GM18519 (cell line): ENCODE measurements around the gene GNB1.
"Not testable (repeated sequence)": the region's sequence is repeated elsewhere in the genome, so short reads cannot be mapped to it uniquely, and the experiment has no call there.

Experiments used
- ATAC-seq: cut with Tn5 transposase; IDR thresholded peaks from one replicate; pipeline ENCODE4 v1.9.1; 2021; ENCODE audit warnings: mild to moderate bottlenecking, moderate library complexity; ENCODE audit not compliant: unreplicated experiment, low FRiP score

The GNB1 gene

GRCh38 chr1:1861761-1862310 lies 29.1 kb downstream of the GNB1 start:
- not testable (repeated sequence) for ATAC-seq

DNA sequence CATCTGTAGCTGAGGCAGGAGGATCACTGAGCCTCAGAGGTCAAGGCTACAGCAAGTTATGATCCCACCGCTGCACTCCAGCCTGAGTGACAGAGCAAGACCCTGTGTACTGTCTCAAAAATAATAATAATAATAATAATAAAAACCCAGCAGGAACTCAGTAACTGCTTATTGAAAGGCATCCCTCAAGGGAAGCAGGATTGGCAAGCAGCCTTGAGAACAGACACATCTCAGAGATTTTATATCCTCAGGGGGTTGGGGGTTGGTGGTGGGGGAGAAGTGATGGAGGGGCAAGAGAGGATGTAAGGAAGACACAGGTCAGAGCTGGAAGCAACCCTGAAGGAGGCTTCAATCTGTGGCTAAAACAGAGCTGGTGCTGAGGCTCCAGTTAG lies 29.6 kb downstream of the GNB1 start:
- ATAC-seq, result no peak

GRCh38 chr1:1859970-1860697 lies 30.8 kb downstream of the GNB1 start:
- not testable (repeated sequence) for ATAC-seq

DNA sequence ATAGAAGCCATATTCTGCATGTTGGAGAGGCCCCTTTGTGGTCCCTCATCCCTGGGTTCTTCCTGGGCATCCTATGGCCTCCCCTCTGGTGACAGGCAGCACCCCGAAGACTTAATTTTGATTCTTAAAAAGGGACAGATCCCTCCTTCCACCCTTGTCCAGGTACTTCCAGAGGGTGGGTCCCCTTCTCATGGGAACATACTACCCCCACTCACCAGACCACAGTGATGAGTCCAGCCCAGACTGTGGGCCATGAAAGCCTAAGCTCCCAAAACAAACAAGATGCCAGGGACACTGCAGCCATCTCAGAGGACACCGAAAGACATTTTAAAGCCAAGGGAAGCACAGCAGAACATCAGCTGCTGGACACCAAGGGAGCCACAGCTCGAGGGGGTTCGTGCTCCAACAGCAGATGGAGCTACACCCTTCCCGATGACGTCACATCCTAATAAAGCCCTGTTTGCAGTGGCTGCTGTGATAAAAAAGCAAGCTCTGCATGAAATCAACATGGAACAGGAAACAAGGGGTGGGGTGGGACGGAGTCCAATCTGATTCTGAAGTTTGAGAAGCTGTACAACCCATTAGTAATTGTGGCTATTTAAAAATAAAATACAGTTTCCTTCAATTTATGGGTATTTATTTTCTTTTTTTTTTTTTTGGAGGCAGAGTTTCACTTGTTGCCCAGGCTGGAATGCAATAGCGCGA lies 32.4 kb downstream of the GNB1 start:
- no peak for ATAC-seq

DNA sequence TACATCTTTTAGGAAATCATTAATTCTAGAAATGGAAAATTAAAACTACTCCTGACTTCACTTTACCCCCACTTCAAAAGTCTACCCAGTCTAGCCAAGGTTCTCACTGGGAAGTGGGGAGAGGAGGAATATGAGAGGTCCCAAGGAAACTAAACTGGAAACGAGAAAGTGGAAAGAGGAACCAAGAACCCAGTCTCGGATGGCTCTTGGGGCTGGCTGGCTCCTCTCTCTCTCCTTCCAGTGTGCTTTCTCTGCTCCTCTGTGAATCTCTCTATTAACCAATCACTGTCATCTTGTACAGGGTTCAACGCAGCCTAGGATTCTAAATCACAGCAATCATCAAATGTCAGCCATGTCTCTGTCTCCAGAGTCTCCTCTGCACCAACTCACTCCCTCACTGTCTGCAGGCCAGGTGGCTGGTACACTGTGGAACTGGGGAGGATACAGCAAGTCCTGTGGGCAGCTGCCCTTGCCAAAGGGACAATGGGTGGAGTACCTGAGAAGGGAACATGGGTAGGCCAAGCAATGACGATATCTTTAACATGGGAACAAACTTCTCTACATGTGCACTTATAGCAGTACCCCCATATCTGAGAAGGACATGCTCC lies 33.7 kb downstream of the GNB1 start:
- no peak for ATAC-seq

GRCh38 chr1:1856161-1856560 lies 34.7 kb downstream of the GNB1 start:
- ATAC-seq, result not testable (repeated sequence)

- ATAC-seq, result no peak
Observed at GRCh38 chr1:1853593-1854257, 37.2 kb downstream of the GNB1 start.

DNA sequence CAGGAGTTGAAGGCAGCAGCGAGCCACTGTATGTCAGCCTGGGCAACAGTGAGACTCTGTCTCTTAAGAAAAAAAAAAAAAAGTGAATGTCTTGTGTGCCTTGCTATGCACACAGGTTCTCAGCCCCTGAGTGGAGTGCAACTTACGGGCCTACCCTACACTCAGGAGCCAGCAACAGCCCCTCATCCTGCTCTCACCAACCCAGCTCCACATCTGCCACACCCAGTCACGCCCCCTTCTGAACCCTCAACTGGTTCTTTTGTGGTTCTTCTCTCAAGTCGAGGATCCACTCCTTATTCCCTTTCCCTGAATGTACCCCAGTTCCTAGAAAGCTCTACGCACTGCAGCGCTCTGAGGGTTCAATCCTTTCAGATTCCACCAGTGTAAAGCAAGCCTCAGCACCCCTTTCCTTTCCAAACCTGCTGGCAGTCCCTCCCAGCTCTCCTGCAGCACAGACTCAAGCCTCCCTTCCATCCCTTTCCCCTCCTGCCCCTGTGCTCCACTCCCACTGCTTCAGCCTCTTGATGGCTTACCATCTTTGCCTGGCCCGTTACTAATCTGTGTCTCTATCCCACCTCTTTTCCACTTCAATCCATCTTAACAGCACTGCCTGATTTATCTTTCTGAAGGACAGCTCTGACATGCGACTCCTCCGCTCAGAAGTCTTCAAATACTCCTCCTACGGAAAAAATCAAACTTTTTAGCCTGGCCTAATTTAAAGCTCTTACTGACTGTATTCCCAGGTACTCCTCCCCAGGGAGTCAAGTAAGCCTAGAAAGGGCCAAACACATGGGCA lies 38.1 kb downstream of the GNB1 start:
- ATAC-seq, result no peak

GRCh38 chr1:1847890-1848289 lies 43.0 kb downstream of the GNB1 start:
- ATAC-seq, result no peak

- no peak for ATAC-seq
Observed at GRCh38 chr1:1847061-1847850, 43.6 kb downstream of the GNB1 start.

DNA sequence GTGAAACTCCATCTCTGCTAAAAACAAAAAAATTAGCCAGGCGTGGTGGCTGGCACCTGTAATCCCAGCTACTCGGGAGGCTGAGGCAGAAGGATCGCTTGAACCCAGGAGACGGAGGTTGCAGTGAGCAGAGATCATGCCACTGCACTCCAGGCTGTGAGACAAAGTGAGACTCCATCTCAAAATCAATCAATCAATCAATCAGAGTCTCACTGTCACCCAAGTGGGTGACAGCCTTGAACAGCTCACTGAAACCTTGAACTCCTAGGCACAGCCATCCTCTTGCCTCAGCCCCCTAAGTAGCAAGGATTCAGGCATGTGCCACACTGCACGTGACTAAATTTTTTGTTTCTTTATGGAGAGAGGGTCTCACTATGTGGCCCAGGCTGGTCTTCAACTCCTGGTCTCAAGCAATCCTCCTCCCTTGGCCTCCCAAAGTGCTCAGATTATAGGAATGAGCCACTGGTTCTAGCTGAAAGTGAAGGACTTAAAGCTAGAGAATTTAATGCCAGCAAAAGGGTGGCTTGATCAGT lies 44.4 kb downstream of the GNB1 start:
- ATAC-seq, result no peak

- no peak for ATAC-seq
Observed at GRCh38 chr1:1842360-1843146, 48.3 kb downstream of the GNB1 start.

- ATAC-seq, result no peak
Observed at GRCh38 chr1:1841575-1841995, 49.3 kb downstream of the GNB1 start.

DNA sequence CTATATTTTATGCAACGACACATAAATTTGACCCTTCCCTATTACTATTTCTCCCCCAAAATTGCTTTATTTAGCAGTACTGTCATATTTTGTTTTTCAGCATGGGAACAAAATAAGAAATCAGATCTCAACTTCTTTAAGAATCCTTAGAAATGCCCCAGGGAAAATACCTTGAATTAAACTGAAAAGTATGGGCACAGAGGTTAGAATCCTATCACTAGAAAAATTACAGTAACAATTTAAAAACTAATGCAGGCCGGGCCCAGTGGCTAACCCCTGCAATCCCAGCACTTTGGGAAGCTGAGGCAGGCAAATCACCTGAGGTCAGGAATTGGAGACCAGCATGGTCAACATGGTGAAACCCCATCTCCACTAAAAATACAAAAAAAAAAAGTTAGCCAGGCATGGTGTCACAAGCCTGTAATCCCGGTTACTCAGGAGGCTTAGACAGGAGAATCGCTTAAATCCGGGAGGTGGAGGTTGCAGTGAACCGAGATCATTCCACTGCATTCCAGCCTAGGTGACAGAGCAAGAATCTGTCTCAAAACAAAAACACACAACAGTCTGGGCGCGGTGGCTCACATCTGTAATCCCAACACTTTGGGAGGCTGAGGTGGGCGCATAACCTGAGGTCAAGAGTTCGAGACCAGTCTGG lies 51.4 kb downstream of the GNB1 start:
- ATAC-seq, result no peak

DNA sequence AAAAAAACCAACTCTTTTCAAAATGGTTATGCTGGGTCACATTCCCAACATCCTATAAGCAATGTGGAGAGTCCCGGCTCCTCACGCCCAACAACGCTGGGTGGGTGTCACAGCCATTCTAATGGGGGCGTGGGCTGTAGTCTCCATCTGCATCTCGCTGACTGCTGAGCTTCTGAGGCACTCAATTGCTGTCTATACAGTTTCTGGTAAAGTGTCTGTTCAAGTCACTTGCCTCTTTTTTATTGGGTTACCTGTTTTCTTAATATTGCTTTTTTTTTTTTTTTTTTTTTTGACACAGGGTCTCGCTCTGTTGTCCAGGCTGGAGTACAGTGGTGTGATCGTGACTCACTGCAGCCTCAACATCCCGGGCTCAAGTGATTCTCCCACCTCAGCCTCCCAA lies 54.8 kb downstream of the GNB1 start:
- no peak for ATAC-seq

GRCh38 chr1:1835546-1835945 lies 55.3 kb downstream of the GNB1 start:
- no peak for ATAC-seq

DNA sequence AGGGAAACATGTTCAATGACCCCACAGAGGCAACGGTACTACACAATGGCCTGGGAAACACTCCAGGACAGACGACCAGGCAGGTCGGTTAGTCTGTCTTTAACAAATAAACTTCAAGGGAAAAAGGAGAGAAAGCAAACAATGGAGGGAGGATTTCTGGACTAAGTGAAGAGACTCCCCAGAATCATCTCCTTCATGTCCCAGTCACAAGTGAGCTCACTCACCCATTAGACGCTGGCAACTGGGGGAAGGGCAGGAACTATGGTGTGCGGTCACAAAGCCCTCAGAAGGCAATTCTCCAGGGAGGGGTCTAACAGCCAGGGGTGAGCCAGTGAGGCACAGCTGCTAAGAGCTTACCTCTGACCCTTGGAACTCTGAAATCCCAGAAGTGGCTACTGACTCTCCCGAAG lies 57.0 kb downstream of the GNB1 start:
- no peak for ATAC-seq

GRCh38 chr1:1833456-1833855 lies 57.4 kb downstream of the GNB1 start:
- ATAC-seq, result no peak
